ENCODE results near the gene SFTA2. TPM values are rescaled to one million over a fixed set of nuclear protein-coding genes. Genes with fewer than 3 reads are reported as not detected.
A peak's percentile ranks its signal among the peaks of the same experiment; 100 is the strongest.
"Not testable (repeated sequence)": the region's sequence is repeated elsewhere in the genome, so short reads cannot be mapped to it uniquely, and the experiment has no call there.

SFTA2 gene
- total RNA-seq, 2 donors from 2014 or later, result 5.2 TPM; not detected in 1

DNA sequence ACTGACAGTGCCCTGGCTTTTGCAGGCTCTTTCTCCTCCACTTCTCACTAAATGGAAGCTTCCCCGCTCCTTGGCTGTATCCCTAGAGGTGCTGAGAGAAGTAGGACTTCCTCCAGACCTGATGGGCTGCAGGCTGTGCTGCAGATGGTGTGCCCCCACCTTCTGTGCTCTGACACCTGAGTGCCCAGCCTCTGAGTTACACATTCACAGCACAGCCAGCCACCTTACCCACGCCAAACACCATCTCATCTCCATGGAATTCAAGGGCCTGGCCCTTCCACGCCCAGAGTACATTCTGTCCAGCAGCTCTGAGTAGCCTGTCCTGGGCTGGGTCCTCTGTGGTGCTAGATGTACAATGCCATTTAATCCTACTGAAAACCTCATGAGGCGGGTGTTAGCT is 5.3 kb downstream of the SFTA2 start:
- peak; percentile 93 for ATAC-seq
- H3K4me3 ChIP-seq, result no peak overlapping the region
- peak overlapping the region; percentile 28 to 78 (median 60) for H3K27ac ChIP-seq
- H3K4me1 ChIP-seq, result peaks cover 23% of the 10 kb centered on the region
- no peaks in the 10 kb centered on the region for H3K9me3 ChIP-seq
- H3K27me3 ChIP-seq, result no peaks in the 10 kb centered on the region
- peak; percentile 55 to 85 (median 72) for DNase-seq
- TF ChIP-seq, protein P1, sequence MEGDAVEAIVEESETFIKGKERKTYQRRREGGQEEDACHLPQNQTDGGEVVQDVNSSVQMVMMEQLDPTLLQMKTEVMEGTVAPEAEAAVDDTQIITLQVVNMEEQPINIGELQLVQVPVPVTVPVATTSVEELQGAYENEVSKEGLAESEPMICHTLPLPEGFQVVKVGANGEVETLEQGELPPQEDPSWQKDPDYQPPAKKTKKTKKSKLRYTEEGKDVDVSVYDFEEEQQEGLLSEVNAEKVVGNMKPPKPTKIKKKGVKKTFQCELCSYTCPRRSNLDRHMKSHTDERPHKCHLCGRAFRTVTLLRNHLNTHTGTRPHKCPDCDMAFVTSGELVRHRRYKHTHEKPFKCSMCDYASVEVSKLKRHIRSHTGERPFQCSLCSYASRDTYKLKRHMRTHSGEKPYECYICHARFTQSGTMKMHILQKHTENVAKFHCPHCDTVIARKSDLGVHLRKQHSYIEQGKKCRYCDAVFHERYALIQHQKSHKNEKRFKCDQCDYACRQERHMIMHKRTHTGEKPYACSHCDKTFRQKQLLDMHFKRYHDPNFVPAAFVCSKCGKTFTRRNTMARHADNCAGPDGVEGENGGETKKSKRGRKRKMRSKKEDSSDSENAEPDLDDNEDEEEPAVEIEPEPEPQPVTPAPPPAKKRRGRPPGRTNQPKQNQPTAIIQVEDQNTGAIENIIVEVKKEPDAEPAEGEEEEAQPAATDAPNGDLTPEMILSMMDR (IDR thresholded peaks at IDR 0.05), result no peak
- TF ChIP-seq POLR2A (IDR thresholded peaks at IDR 0.05), result peak in 2 of 3 donors; percentile 24 to 36
- peaks cover 0 to 12% of the 10 kb centered on the region in 2 donors for H3K36me3 ChIP-seq (replicated peaks in 1 of 2; ENCODE audit: insufficient read depth in 1 of 2, low read depth in 2 of 2)
- WGBS, 2 donors, result 77 to 90% methylated on average over 3 to 4 of the region's 4 CpGs
- intact Hi-C loops (cut with DNase I), result loop anchor here (10.0 kb wide), 1 partner anchor 128 kb away; no protein-coding TSS in a partner anchor

DNA sequence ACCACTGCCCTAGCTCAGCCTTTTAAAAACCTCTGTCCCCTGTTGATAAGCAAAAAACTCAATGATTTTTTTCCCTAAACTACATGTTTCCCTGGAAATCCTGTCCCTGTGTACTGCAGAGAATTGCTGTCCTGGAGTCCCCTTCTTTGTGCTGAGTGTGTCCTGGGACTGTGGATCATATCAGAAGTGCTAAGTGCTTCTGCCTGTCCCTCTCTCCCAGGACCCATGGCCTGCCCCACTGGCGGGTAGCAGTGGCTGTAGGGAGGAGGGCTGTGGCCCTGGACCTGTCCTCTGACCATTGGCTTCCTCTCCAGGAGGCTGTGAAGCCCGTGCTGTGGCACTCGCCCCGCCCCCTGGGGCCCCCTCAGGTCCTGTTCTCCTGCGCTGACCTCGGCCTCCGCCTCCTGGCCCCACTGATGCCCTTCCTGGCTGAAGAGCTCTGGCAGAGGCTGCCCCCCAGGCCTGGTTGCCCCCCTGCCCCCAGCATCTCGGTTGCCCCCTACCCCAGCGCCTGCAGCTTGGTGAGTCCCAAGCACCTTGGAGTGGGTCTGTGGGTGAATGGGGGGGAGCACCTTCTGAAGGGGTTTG is 7.8 kb downstream of the SFTA2 start:
- Histone ChIP-seq H3K36me3 (replicated peaks in 1 of 2; ENCODE audit: insufficient read depth in 1 of 2, low read depth in 2 of 2) (peaks cover 0 to 22% of the 10 kb centered on the region in 2 donors), H3K4me1 (peaks cover 16% of the 10 kb centered on the region)
- not testable (repeated sequence) for H3K27ac ChIP-seq, H3K9me3 ChIP-seq, H3K27me3 ChIP-seq, DNase-seq, H3K4me3 ChIP-seq, ATAC-seq
- intact Hi-C loops (cut with DNase I), result loop anchor here (10.0 kb wide), 1 partner anchor 131 kb away; no protein-coding TSS in a partner anchor
- 91 to 94% methylated on average over 6 to 9 of the region's 9 CpGs for WGBS, 2 donors

DNA sequence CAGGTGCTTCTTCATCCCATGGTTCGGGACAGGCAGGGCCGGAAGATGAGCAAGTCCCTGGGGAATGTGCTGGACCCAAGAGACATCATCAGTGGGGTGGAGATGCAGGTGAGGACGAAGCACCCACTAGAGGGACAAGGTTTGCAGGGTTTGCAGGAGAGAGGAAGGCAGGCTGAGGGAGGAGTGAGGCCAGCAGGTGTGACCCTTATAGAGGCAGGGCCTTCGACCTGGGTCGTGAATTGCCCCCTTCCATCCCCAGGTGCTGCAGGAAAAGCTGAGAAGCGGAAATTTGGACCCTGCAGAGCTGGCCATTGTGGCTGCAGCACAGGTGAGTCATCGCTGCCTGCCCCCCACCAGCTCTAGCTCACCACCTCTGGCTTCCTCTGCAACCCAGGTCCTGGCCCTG is 9.5 kb downstream of the SFTA2 start:
- WGBS, 2 donors, result 82 to 94% methylated on average over 5 to 7 of the region's 7 CpGs
- Histone ChIP-seq H3K36me3 (replicated peaks in 1 of 2; ENCODE audit: insufficient read depth in 1 of 2, low read depth in 2 of 2) (peaks cover 0 to 22% of the 10 kb centered on the region in 2 donors), H3K9me3 (no peaks in the 10 kb centered on the region), H3K4me1 (peaks cover 16% of the 10 kb centered on the region), H3K27me3 (no peaks in the 10 kb centered on the region), H3K4me3 (no peak overlapping the region), H3K27ac (no peak overlapping the region)
- TF ChIP-seq, protein P1 (IDR thresholded peaks at IDR 0.05), result no peak
- no peak for TF ChIP-seq POLR2A (IDR thresholded peaks at IDR 0.05)
- no peak for DNase-seq
- no peak for ATAC-seq
- intact Hi-C loops (cut with DNase I), result loop anchor here (10.0 kb wide), 1 partner anchor 132 kb away; no protein-coding TSS in a partner anchor

DNA sequence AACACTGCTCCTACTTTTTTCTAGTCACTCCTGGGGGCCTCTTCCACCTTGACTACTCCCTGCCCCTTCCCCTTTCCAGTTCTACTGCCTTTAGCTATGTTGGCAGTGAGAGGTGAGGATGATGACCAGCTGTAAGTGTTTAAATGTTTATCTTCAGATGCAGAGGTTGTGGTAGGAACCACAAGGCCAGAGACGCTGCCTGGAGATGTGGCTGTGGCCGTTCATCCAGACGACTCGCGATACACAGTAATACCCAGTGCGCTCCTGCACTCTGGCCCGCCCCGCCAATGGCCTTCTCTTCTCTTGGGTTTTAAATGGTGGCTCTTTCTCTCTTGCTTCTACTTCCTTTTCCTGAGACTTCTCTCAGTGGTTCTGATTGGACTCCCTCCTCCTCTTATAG is 13.3 kb downstream of the SFTA2 start:
- 85 to 96% methylated on average over 8 of the region's 8 CpGs for WGBS, 2 donors
- intact Hi-C loops (cut with DNase I), result no loop called here
- Histone ChIP-seq H3K4me1 (peaks cover 24% of the 10 kb centered on the region), H3K9me3 (no peaks in the 10 kb centered on the region), H3K27me3 (no peaks in the 10 kb centered on the region), H3K4me3 (no peak overlapping the region), H3K27ac (no peak overlapping the region), H3K36me3 (replicated peaks in 1 of 2; ENCODE audit: insufficient read depth in 1 of 2, low read depth in 2 of 2) (peaks cover 0 to 19% of the 10 kb centered on the region in 2 donors)
- no peak for ATAC-seq
- TF ChIP-seq, protein P1 (IDR thresholded peaks at IDR 0.05), result no peak
- no peak for TF ChIP-seq POLR2A (IDR thresholded peaks at IDR 0.05)
- DNase-seq, result no peak

DNA sequence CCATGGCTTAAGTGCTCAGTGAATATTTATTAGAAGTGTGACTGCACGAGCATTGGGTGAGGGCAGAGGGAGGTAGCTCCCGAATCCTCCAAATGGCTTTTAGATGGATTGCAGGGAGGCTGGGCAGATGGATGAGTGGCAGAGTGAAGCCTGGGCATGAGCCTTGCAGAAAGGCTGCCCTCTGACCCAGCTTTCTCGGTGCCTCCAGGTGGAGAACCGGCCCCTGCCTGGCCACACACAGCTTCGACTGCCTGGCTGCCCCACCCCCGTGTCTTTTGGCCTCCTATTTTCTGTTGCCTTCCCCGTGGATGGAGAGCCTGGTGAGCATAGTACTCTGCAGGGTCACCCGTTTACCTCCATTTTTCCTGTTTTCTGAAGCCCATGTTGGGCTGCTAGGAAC is 14.5 kb downstream of the SFTA2 start:
- intact Hi-C loops (cut with DNase I), result no loop called here
- Histone ChIP-seq H3K9me3 (no peaks in the 10 kb centered on the region), H3K4me1 (peaks cover 32% of the 10 kb centered on the region), H3K36me3 (replicated peaks in 1 of 2; ENCODE audit: insufficient read depth in 1 of 2, low read depth in 2 of 2) (peaks cover 0 to 15% of the 10 kb centered on the region in 2 donors), H3K4me3 (no peak overlapping the region), H3K27me3 (no peaks in the 10 kb centered on the region), H3K27ac (no peak overlapping the region)
- DNase-seq (no peak), ATAC-seq (no peak)
- 87 to 90% methylated on average over 8 of the region's 8 CpGs for WGBS, 2 donors
- TF ChIP-seq POLR2A (IDR thresholded peaks at IDR 0.05), result no peak
- TF ChIP-seq, protein P1 (IDR thresholded peaks at IDR 0.05), result no peak
